OCI-LY7 (cell line): ENCODE data around the gene KCNQ2.

Source experiments
- CTCF ChIP-seq: fragments of 200-600 bp; sonication (generic); conservative IDR thresholded peaks from 2 replicates; pipeline ENCODE4 v1.5.1; 2014; ENCODE audit warnings: mild to moderate bottlenecking, antibody characterized with exemption, low read length, moderate library complexity, mixed read lengths
- EZH2phosphoT487 ChIP-seq: fragments of 200-600 bp; sonication (generic); IDR thresholded peaks from 2 replicates; pipeline ENCODE4 v1.6.1; 2018; ENCODE audit warnings: low read depth, borderline replicate concordance, mild to moderate bottlenecking, mixed run types, antibody characterized with exemption, low read length, moderate library complexity, mixed read lengths

GRCh38 chr20:63381781-63382431, 90.5 kb downstream of the KCNQ2 start:
- TF ChIP-seq CTCF: peak; percentile 82
- no peak for TF ChIP-seq EZH2phosphoT487
